H1 (cell line): Measurements from ENCODE around the gene MYO9B. TPM values are rescaled to one million over a fixed set of nuclear protein-coding genes. Genes with fewer than 3 reads are reported as not detected.

Experiments
- CTCF ChIA-PET: fragments of 300-600 bp; sonication (Branson Sonifier 250); formaldehyde crosslinking; loops from one replicate; lab custom pipeline; 2021; ENCODE audit not compliant: partially characterized antibody; lab: Charles Lee
- POLR2A ChIA-PET: fragments of 300-600 bp; sonication (Branson Sonifier 250); formaldehyde crosslinking; loops from one replicate; lab custom pipeline; 2021; ENCODE audit warnings: inconsistent platforms; ENCODE audit not compliant: partially characterized antibody; lab: Charles Lee
- DNase-seq, 2 experiments: peaks; one replicate each; pipeline versions ENCODE4 v3.0.0 to v3.0.0-alpha.2; 2010 to 2022; ENCODE audit warnings: low spot score in 2 of 2, low read depth in 1 of 2, mixed read lengths in 1 of 2
- FAIRE-seq: peaks from 2 replicates; lab custom pipeline; 2011; peaks lifted over from hg19 to GRCh38; lab: Jason Lieb, UNC
- H2AFZ ChIP-seq: 2 replicates; pipeline ENCODE4 v1.8.1; 2012; ENCODE audit warnings: low read length, inconsistent platforms
- H2AK5ac ChIP-seq: 2 replicates; pipeline ENCODE4 v1.6.1; 2013; ENCODE audit warnings: low read depth, low read length
- H2BK120ac ChIP-seq: replicated peaks from 2 replicates; pipeline ENCODE3; 2013; ENCODE audit warnings: low read depth, low read length, inconsistent platforms
- H2BK12ac ChIP-seq: 2 replicates; pipeline ENCODE4 v1.6.1; 2013; ENCODE audit warnings: low read depth, low read length
- H2BK15ac ChIP-seq: 2 replicates; pipeline ENCODE4 v1.6.1; 2013; ENCODE audit warnings: low read length
- H2BK20ac ChIP-seq: 2 replicates; pipeline ENCODE4 v1.6.1; 2013; ENCODE audit warnings: low read length
- H2BK5ac ChIP-seq: 2 replicates; pipeline ENCODE4 v1.6.1; 2013; ENCODE audit warnings: low read depth, low read length
- H3K14ac ChIP-seq: 2 replicates; pipeline ENCODE4 v1.6.1; 2013; ENCODE audit warnings: inconsistent platforms; ENCODE audit not compliant: insufficient read length
- H3K18ac ChIP-seq: 2 replicates; pipeline ENCODE4 v1.6.1; 2013; ENCODE audit warnings: low read length; ENCODE audit errors: extremely low read depth
- H3K23ac ChIP-seq: 2 replicates; pipeline ENCODE4 v1.6.1; 2013; ENCODE audit warnings: inconsistent platforms; ENCODE audit not compliant: insufficient read length
- H3K23me2 ChIP-seq: 2 replicates; pipeline ENCODE4 v1.6.1; 2013; ENCODE audit warnings: low read depth, low read length
- H3K27ac ChIP-seq: 2 replicates; pipeline ENCODE4 v1.6.1; 2011; ENCODE audit warnings: low read depth, low read length, inconsistent platforms
- H3K27me3 ChIP-seq, 4 experiments: replicated peaks in 1 of 4; 1 replicate in 1 of 4; 2 replicates in 3 of 4; pipeline versions ENCODE4 v1.6.1 to v1.8.1; 2011 to 2013; ENCODE audit warnings: low read length in 3 of 4, mild to moderate bottlenecking in 3 of 4, inconsistent platforms in 2 of 4, mixed read lengths in 2 of 4, moderate library complexity in 1 of 4; ENCODE audit not compliant: control insufficient read depth in 3 of 4, insufficient read depth in 3 of 4; ENCODE audit errors: extremely low read depth in 1 of 4
- H3K36me3 ChIP-seq, 4 experiments: 2 replicates each; pipeline versions ENCODE4 v1.6.1 to v1.8.1; 2011 to 2013; ENCODE audit warnings: mild to moderate bottlenecking in 4 of 4, low read length in 3 of 4, moderate library complexity in 2 of 4, control low read depth in 1 of 4, inconsistent platforms in 1 of 4; ENCODE audit not compliant: insufficient read depth in 4 of 4, control insufficient read depth in 2 of 4
- H3K4ac ChIP-seq: replicated peaks from 2 replicates; pipeline ENCODE3; 2013; ENCODE audit warnings: low read length, low read depth, mixed read lengths, inconsistent platforms; ENCODE audit not compliant: insufficient read length
- H3K4me1 ChIP-seq, 4 experiments: replicated peaks in 1 of 4; 1 replicate in 1 of 4; 2 replicates in 3 of 4; pipeline versions ENCODE4 v1.6.1 to v1.8.1; 2011 to 2013; ENCODE audit warnings: low read length in 3 of 4, inconsistent platforms in 2 of 4, mixed read lengths in 1 of 4; ENCODE audit not compliant: insufficient read depth in 4 of 4, control insufficient read depth in 3 of 4
- H3K4me2 ChIP-seq, 2 experiments: 2 replicates each; pipeline versions ENCODE4 v1.6.1 to v1.8.1; 2011 to 2013; ENCODE audit warnings: low read depth in 2 of 2, low read length in 2 of 2, control low read depth in 1 of 2, inconsistent platforms in 1 of 2, mild to moderate bottlenecking in 1 of 2; ENCODE audit not compliant: insufficient read depth in 1 of 2
- H3K4me3 ChIP-seq, 4 experiments: fragments of 200-600, 300-600 bp in 1 of 4; sonication (generic), shearing (Covaris generic), sonication (Bioruptor Twin) in 1 of 4; 2 replicates each; pipeline versions ENCODE4 v1.5.1 to v1.8.1; 2011 to 2016; ENCODE audit warnings: low read length in 4 of 4, low read depth in 3 of 4, control low read depth in 2 of 4, inconsistent platforms in 2 of 4, mild to moderate bottlenecking in 2 of 4, mixed read lengths in 1 of 4, moderate library complexity in 1 of 4; ENCODE audit not compliant: insufficient read depth in 2 of 4; ENCODE audit errors: extremely low read depth in 1 of 4
- H3K56ac ChIP-seq: replicated peaks from 2 replicates; pipeline ENCODE3; 2013; ENCODE audit warnings: low read depth, mild to moderate bottlenecking, mixed read lengths, low read length, inconsistent platforms; ENCODE audit not compliant: insufficient read length
- H3K79me1 ChIP-seq: 2 replicates; pipeline ENCODE4 v1.6.1; 2013; ENCODE audit warnings: low read depth, low read length, control low read depth
- H3K79me2 ChIP-seq, 2 experiments: 2 replicates each; pipeline versions ENCODE4 v1.6.1 to v1.8.1; 2012 to 2013; ENCODE audit warnings: low read length in 2 of 2, mild to moderate bottlenecking in 2 of 2, inconsistent platforms in 1 of 2; ENCODE audit not compliant: insufficient read depth in 2 of 2, control insufficient read depth in 1 of 2
- H3K9ac ChIP-seq, 4 experiments: replicated peaks in 1 of 4; 1 replicate in 1 of 4; 2 replicates in 3 of 4; pipeline versions ENCODE4 v1.6.1 to v1.8.1; 2011 to 2013; ENCODE audit warnings: low read depth in 3 of 4, low read length in 3 of 4, control low read depth in 2 of 4, mild to moderate bottlenecking in 2 of 4, moderate library complexity in 2 of 4, inconsistent platforms in 1 of 4; ENCODE audit errors: extremely low read depth in 1 of 4
- H3K9me3 ChIP-seq, 2 experiments: 2 replicates each; pipeline versions ENCODE4 v1.6.1 to v1.8.1; 2012 to 2013; ENCODE audit warnings: mild to moderate bottlenecking in 2 of 2, moderate library complexity in 2 of 2, control low read depth in 1 of 2, inconsistent platforms in 1 of 2, low read depth in 1 of 2, low read length in 1 of 2, mixed read lengths in 1 of 2; ENCODE audit not compliant: insufficient read depth in 2 of 2
- H4K20me1 ChIP-seq, 2 experiments: replicated peaks in 1 of 2; 2 replicates each; pipeline versions ENCODE3 to v1.8.1; 2011 to 2013; ENCODE audit warnings: inconsistent platforms in 2 of 2, low read length in 2 of 2, mild to moderate bottlenecking in 1 of 2; ENCODE audit not compliant: insufficient read depth in 2 of 2, control insufficient read depth in 1 of 2
- H4K5ac ChIP-seq: 2 replicates; pipeline ENCODE4 v1.6.1; 2013; ENCODE audit warnings: low read length, low read depth, mixed read lengths, inconsistent platforms; ENCODE audit not compliant: insufficient read length
- H4K8ac ChIP-seq: 2 replicates; pipeline ENCODE4 v1.8.0; 2013; ENCODE audit warnings: mild to moderate bottlenecking, moderate library complexity, low read length, inconsistent platforms; ENCODE audit not compliant: insufficient read depth; ENCODE audit errors: extremely low read depth
- H4K91ac ChIP-seq: replicated peaks from 2 replicates; pipeline ENCODE3; 2013; ENCODE audit warnings: low read length, mixed read lengths, inconsistent platforms; ENCODE audit not compliant: insufficient read length
- BRCA1 ChIP-seq: IDR thresholded peaks from 2 replicates; pipeline ENCODE4 v1.6.1; 2012; ENCODE audit warnings: low read depth, low read length, improper control_type of control experiment
- CTBP2 ChIP-seq: IDR thresholded peaks from 2 replicates; pipeline ENCODE4 v1.7.0; 2011; ENCODE audit warnings: borderline replicate concordance, mild to moderate bottlenecking, moderate library complexity, mixed read lengths, low read length; ENCODE audit not compliant: insufficient read depth, insufficient read length
- EP300 ChIP-seq, 2 experiments: IDR thresholded peaks; 1 replicate in 1 of 2; 2 replicates in 1 of 2; pipeline ENCODE4 v1.6.1; 2011 to 2012; ENCODE audit warnings: low read depth in 2 of 2, low read length in 2 of 2, mild to moderate bottlenecking in 2 of 2, borderline replicate concordance in 1 of 2, inconsistent platforms in 1 of 2, moderate library complexity in 1 of 2
- KDM1A ChIP-seq: fragments of 200-600, 300-600 bp; sonication (generic); IDR thresholded peaks from 2 replicates; pipeline ENCODE4 v1.7.1; 2016; ENCODE audit warnings: mild to moderate bottlenecking, low read length, borderline replicate concordance
- KDM5A ChIP-seq: fragments of 200-600 bp; IDR thresholded peaks from 2 replicates; pipeline ENCODE4 v1.7.1; 2012; ENCODE audit warnings: mild to moderate bottlenecking, low read length, inconsistent platforms, mixed read lengths
- POU5F1 ChIP-seq: IDR thresholded peaks from 2 replicates; pipeline ENCODE4 v1.6.1; 2011; ENCODE audit warnings: low read depth, mild to moderate bottlenecking, low read length, moderate library complexity
- SP1 ChIP-seq: IDR thresholded peaks from 2 replicates; pipeline ENCODE4 v1.6.1; 2011; ENCODE audit warnings: low read depth, low read length
- SP2 ChIP-seq: IDR thresholded peaks from 2 replicates; pipeline ENCODE4 v1.6.1; 2012; ENCODE audit warnings: mild to moderate bottlenecking, low read length, inconsistent platforms
- TAF1 ChIP-seq: IDR thresholded peaks from 2 replicates; pipeline ENCODE4 v1.6.1; 2011; ENCODE audit warnings: mild to moderate bottlenecking, low read depth, low read length
- WGBS, 2 experiments: shearing (Covaris generic) in 1 of 2; methylation state at CpG; one replicate each; pipeline versions ENCODE4 v1.1.6 to v1.1.7; 2013 to 2015; ENCODE audit warnings: low lambda C conversion rate in 2 of 2, mixed read lengths in 2 of 2, inconsistent platforms in 1 of 2, low coverage in 1 of 2, missing lambda C conversion rate in 1 of 2; ENCODE audit not compliant: insufficient replicate concordance in 2 of 2, insufficient coverage in 1 of 2, insufficient read length in 1 of 2; ENCODE audit errors: extremely low coverage in 1 of 2, missing lambda C conversion rate in 1 of 2; 5-methylcytosine and 5-hydroxymethylcytosine counted together
- polyA plus RNA-seq, 7 experiments: library from polyadenylated mRNA; depleted of rRNA in 3 of 7; stranded (reverse) in 5 of 7; unstranded in 2 of 7; fragments of >200 nt in 5 of 7; fragments of 200-250 nt in 2 of 7; gene quantifications; 1 replicate in 5 of 7; 2 replicates in 1 of 7; 4 replicates in 1 of 7; pipeline versions ENCODE4 v1.2.1 to v1.2.3, GENCODE V29; 2011 to 2013; ENCODE audit warnings: missing spikeins in 2 of 7, mixed read lengths in 2 of 7
- total RNA-seq: library from RNA; stranded (reverse); fragmentation: NEBNext Ultra II Directional; extraction: Animal tissue kit (Norgen Biotek cat#: 25700); gene quantifications from 2 replicates; pipeline ENCODE4 v1.2.1, GENCODE V29; 2021
- TF ChIP-seq, protein P1 (sequence below): IDR thresholded peaks from 2 replicates; pipeline ENCODE4 v1.6.1; 2012; ENCODE audit warnings: inconsistent platforms
- TF ChIP-seq, protein P2 (sequence below): IDR thresholded peaks from 2 replicates; pipeline ENCODE4 v1.6.1; 2012; ENCODE audit warnings: inconsistent platforms
- TF ChIP-seq, protein P3 (sequence below): IDR thresholded peaks from 2 replicates; pipeline ENCODE4 v1.6.1; 2012; ENCODE audit warnings: low read length, inconsistent platforms

MYO9B gene
- total and polyA plus RNA-seq, 2 of the 8 experiments (the other 6 are each of a cell fraction or from before 2014, with no cell fraction given), result 27.6 to 77.1 TPM

DNA sequence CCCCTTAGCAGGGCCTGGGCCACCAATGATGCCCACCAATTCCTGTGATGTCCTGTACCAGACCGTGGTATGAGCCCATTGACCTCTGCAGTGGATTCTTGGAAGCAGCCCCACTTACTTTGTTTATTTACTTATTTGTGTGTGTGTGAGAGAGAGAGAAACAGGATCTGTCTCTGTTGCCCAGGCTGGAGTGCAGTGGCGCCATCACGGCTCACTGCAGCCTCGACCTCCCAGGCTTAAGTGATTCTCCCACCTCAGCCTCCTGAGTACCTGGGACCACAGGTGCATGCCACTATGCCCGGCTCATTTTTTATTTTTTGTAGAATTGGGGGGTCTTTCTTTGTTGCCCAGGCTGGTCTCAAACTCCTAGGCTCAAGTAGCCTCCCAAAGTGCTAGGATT, 13.0 kb downstream of the MYO9B start:
- DNase-seq (no peak), FAIRE-seq (no peak)
- H3K4me1 ChIP-seq, result peaks cover 0 to 5% (median 0%) of the 10 kb centered on the region in 4 experiments; a peak in 1 of 7 replicates
- H2AK5ac ChIP-seq, result no peak overlapping the region
- no peak overlapping the region for H2BK5ac ChIP-seq
- peaks cover 17% of the 10 kb centered on the region for H3K79me1 ChIP-seq
- H4K91ac ChIP-seq, result no peak overlapping the region
- H3K9me3 ChIP-seq, result no peaks in the 10 kb centered on the region
- H2BK120ac ChIP-seq, result no peak overlapping the region
- H3K27me3 ChIP-seq, result no peaks in the 10 kb centered on the region
- no peak overlapping the region for H2BK20ac ChIP-seq
- CTCF ChIA-PET, result interaction anchor here (0.5 kb wide), 1 partner anchor 8 kb away, joined by 3 read pairs; no protein-coding TSS in a partner anchor
- H4K5ac ChIP-seq, result no peak overlapping the region
- H3K56ac ChIP-seq, result no peak overlapping the region
- WGBS, 2 experiments, result 97% methylated on average over 5 of the region's 5 CpGs; no CpG with 5 or more reads in 1 of the 2 experiments
- POLR2A ChIA-PET, result no interaction called here
- H3K23me2 ChIP-seq, result no peaks in the 10 kb centered on the region
- no peak overlapping the region for H2AFZ ChIP-seq
- no peak overlapping the region for H3K14ac ChIP-seq
- H3K23ac ChIP-seq, result no peak overlapping the region
- no peaks in the 10 kb centered on the region for H3K36me3 ChIP-seq
- H4K20me1 ChIP-seq, result peaks cover 4 to 20% of the 10 kb centered on the region in 2 experiments
- no peak overlapping the region for H3K4me2 ChIP-seq
- no peak overlapping the region for H4K8ac ChIP-seq
- H3K9ac ChIP-seq, result no peak overlapping the region
- H3K4me3 ChIP-seq, result no peak overlapping the region
- H3K27ac ChIP-seq, result no peak overlapping the region
- H2BK12ac ChIP-seq, result no peak overlapping the region
- no peak overlapping the region for H3K4ac ChIP-seq
- H2BK15ac ChIP-seq, result no peak overlapping the region
- no peak overlapping the region for H3K18ac ChIP-seq
- peaks cover 0 to 45% of the 10 kb centered on the region in 2 experiments; a peak in 2 of 4 replicates for H3K79me2 ChIP-seq
- TF ChIP-seq POU5F1 (no peak), BRCA1 (no peak), KDM5A (no peak), EP300 (IDR thresholded peaks at IDR 0.05; ENCODE audit: borderline replicate concordance in 1 of 2, low read depth in 2 of 2, low read length in 2 of 2) (no peak), SP1 (no peak), CTBP2 (no peak), KDM1A (no peak), TAF1 (no peak), SP2 (no peak)
- TF ChIP-seq, protein P1, sequence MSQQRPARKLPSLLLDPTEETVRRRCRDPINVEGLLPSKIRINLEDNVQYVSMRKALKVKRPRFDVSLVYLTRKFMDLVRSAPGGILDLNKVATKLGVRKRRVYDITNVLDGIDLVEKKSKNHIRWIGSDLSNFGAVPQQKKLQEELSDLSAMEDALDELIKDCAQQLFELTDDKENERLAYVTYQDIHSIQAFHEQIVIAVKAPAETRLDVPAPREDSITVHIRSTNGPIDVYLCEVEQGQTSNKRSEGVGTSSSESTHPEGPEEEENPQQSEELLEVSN, result no peak
- TF ChIP-seq, protein P2, sequence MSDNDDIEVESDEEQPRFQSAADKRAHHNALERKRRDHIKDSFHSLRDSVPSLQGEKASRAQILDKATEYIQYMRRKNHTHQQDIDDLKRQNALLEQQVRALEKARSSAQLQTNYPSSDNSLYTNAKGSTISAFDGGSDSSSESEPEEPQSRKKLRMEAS, result no peak
- TF ChIP-seq, protein P3, sequence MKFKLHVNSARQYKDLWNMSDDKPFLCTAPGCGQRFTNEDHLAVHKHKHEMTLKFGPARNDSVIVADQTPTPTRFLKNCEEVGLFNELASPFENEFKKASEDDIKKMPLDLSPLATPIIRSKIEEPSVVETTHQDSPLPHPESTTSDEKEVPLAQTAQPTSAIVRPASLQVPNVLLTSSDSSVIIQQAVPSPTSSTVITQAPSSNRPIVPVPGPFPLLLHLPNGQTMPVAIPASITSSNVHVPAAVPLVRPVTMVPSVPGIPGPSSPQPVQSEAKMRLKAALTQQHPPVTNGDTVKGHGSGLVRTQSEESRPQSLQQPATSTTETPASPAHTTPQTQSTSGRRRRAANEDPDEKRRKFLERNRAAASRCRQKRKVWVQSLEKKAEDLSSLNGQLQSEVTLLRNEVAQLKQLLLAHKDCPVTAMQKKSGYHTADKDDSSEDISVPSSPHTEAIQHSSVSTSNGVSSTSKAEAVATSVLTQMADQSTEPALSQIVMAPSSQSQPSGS, result no peak
